ENCODE data around the gene OR52M1.
"Not testable (repeated sequence)": the region's sequence is repeated elsewhere in the genome, so short reads cannot be mapped to it uniquely, and the experiment has no call there.

The OR52M1 gene, protein sequence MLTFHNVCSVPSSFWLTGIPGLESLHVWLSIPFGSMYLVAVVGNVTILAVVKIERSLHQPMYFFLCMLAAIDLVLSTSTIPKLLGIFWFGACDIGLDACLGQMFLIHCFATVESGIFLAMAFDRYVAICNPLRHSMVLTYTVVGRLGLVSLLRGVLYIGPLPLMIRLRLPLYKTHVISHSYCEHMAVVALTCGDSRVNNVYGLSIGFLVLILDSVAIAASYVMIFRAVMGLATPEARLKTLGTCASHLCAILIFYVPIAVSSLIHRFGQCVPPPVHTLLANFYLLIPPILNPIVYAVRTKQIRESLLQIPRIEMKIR

GRCh38 chr11:4544891-4545290 lies at the start of gene OR52M1:
Gene OR52M1 (plus strand): TSS chr11:4545191. CDS start chr11:4545191, 0 bp downstream.
- DNase-seq (ENCODE audit: low read depth, low spot score), result no peak

GRCh38 chr11:4495487-4495886 lies 49.5 kb upstream of the OR52M1 start:
- DNase-seq (ENCODE audit: low read depth, low spot score), result no peak

- no peak for DNase-seq (ENCODE audit: low read depth, low spot score)
Observed at GRCh38 chr11:4495986-4496385, 49.0 kb upstream of the OR52M1 start.

GRCh38 chr11:4496557-4497248 lies 48.3 kb upstream of the OR52M1 start:
- peak; percentile 21 for DNase-seq (ENCODE audit: low read depth, low spot score)

DNA sequence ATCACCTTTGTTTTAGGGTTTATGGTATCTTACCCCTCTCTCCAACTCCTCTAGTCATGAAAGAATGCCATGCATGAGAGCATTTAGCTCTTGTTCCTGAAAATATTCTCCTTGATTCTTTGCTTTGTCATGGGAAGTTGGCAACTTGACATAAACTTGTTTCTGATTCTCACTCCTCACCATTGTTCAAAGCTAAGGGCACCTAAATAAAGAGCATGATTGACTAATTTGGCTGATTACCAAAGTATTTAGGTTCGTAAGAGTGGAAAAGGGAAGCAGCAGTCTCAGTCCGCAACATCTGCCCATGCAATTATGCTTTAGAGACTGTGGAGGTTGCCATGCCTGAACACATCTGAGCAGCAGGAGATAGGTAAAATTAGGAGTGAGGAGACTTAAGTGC lies 36.1 kb upstream of the OR52M1 start:
- no peak for DNase-seq (ENCODE audit: low read depth, low spot score)

- no peak for DNase-seq (ENCODE audit: low read depth, low spot score)
Observed at GRCh38 chr11:4511282-4512245, 33.4 kb upstream of the OR52M1 start.

DNA sequence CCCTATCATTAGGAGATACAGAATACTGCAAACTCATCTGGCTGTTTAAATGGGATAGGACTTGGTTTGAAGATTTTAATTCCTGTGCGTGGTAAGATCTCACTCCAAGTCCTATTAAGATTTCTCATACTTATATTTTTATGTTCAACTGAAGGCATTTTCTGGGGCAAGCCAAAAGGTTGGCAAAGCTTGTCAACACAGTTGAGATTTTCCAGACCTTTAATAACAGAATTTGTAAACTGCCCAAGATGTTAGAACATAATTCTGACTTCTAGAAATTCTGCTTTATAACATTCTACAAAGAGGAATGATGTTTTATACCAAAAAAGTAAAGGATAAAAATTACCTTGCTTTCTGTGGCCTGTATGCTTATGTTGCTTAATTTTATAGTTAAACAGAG lies 30.8 kb upstream of the OR52M1 start:
- DNase-seq (ENCODE audit: low read depth, low spot score), result no peak

GRCh38 chr11:4522339-4522738 lies 22.7 kb upstream of the OR52M1 start:
- DNase-seq (ENCODE audit: low read depth, low spot score), result no peak

DNA sequence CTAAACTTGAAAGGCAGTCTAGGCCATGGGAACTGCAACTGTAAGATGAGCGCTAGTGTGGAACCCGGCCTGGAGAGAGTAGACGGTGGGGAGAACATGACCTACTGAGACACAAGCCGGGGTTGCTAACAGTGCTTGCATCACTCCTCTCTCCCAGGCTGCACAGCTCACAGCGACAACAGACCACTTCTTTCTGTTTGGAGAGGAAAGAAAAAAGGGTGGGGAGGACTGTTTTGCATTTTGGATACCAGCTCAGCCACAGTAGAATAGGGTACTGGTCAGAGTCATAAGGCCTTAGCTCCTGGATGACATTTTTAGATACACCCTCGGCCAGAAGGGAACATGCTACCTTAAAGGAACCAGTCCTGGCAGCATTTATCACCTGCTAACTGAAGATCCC lies 22.2 kb upstream of the OR52M1 start:
- no peak for DNase-seq (ENCODE audit: low read depth, low spot score)

GRCh38 chr11:4523666-4524065 lies 21.3 kb upstream of the OR52M1 start:
- peak; percentile 31 for DNase-seq (ENCODE audit: low read depth, low spot score)

- no peak for DNase-seq (ENCODE audit: low read depth, low spot score)
Observed at GRCh38 chr11:4527926-4528325, 17.1 kb upstream of the OR52M1 start.

- DNase-seq (ENCODE audit: low read depth, low spot score), result not testable (repeated sequence)
Observed at GRCh38 chr11:4531686-4532085, 13.3 kb upstream of the OR52M1 start.

GRCh38 chr11:4539603-4540219 lies 5.3 kb upstream of the OR52M1 start:
- DNase-seq (ENCODE audit: low read depth, low spot score), result peak; percentile 52

- DNase-seq (ENCODE audit: low read depth, low spot score), result no peak
Observed at GRCh38 chr11:4541071-4541470, 3.9 kb upstream of the OR52M1 start.

DNA sequence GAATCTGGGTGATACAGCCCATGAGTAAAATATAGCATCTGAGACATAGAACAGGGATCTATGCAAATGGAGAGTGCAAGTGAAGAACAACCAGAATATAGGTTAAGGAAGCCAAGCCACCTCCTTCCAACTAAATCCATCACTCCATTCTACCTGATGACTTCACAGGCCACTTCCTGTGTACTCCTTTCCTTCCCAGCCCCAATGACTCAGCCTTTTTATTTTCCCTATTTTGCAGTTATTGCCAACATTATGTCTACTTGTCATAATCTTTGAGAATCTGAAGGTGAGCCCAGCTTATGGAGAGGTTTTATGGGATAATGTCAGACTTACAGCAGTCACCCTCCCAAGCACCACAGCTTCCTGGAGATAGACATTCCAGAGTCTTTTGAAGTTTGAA lies 1.4 kb upstream of the OR52M1 start:
- no peak for DNase-seq (ENCODE audit: low read depth, low spot score)

DNA sequence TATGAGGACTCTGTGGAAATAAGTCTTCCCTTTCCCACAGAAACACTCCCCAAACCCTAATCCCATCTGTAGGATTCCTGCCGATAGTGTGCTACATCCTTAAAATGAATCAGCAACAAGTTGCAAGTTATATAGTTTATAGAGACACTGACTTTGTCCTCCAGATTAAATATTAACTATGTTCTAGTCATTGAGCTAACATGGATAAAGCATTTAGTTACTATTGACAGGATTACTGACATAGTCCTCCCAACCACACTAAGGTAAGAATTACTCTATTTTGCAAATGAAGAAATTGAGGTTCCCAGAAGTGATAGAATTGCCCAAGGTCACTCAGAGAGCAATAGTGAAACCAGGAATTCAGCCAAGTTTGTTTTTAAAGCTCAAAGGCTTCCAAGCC lies 1.9 kb downstream of the OR52M1 start:
- no peak for DNase-seq (ENCODE audit: low read depth, low spot score)

- no peak for DNase-seq (ENCODE audit: low read depth, low spot score)
Observed at GRCh38 chr11:4547416-4547815, 2.4 kb downstream of the OR52M1 start.

DNA sequence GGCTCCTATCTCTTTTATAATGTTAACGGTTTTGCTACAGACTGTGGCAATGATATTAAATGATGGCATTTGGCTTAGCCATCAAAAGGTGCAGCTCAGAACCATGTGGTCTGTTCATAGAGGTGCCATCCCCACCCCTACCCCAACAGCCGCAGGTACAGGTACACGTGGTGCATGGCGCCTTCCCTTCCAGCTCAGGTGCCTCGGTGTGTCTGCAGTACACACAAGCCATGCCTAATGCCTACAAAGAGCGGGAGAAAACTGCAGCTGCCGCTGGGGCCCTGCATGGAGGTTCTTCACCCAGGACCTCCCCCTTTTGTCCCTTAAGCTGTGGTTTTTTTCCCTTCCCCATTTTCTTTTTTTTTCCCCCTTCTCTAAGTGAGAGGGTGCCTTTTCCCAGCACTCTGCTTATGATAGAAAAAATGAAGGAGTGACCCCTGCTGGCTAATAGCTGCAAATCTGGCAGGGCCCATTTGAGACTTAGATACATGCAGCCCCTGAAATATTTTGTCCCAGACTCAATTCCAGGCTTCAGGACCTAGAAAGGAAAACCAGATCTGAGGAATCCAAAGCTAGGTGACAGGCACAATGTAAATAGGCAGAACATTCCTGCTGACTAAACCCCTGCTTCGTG lies 6.5 kb downstream of the OR52M1 start:
- DNase-seq (ENCODE audit: low read depth, low spot score), result no peak

GRCh38 chr11:4559527-4560440 lies 14.8 kb downstream of the OR52M1 start:
- no peak for DNase-seq (ENCODE audit: low read depth, low spot score)

GRCh38 chr11:4560467-4560866 lies 15.5 kb downstream of the OR52M1 start:
- no peak for DNase-seq (ENCODE audit: low read depth, low spot score)

Data from astrocyte of the hippocampus (primary cell).